GM12878 (cell line): Measurements from ENCODE around the gene TOMM5. TPM values are rescaled to one million over a fixed set of nuclear protein-coding genes. Genes with fewer than 3 reads are reported as not detected.

Experiments used
- ASH2L ChIP-seq: fragments of 300-600, 200-600 bp; sonication (generic); IDR thresholded peaks from 2 replicates; pipeline ENCODE4 v1.6.1; 2017; ENCODE audit warnings: low read depth, mild to moderate bottlenecking, borderline replicate concordance
- CHD2 ChIP-seq: IDR thresholded peaks from 2 replicates; pipeline ENCODE4 v1.6.1; 2011; ENCODE audit warnings: low read depth, low read length, improper control_type of control experiment, borderline replicate concordance
- DPF2 ChIP-seq: fragments of 450-650 bp; IDR thresholded peaks from 2 replicates; pipeline ENCODE4 v1.6.1; 2017; ENCODE audit warnings: mild to moderate bottlenecking
- E2F8 ChIP-seq: fragments of 450-650 bp; IDR thresholded peaks from 2 replicates; pipeline ENCODE4 v1.6.1; 2018; ENCODE audit warnings: mild to moderate bottlenecking, low read depth, moderate library complexity; ENCODE audit not compliant: partially characterized antibody
- EED ChIP-seq: sonication (generic); IDR thresholded peaks from 2 replicates; pipeline ENCODE4 v1.6.1; 2016; ENCODE audit warnings: antibody characterized with exemption, low read depth
- EGR1 ChIP-seq, 2 experiments: IDR thresholded peaks; 1 replicate in 1 of 2; 2 replicates in 1 of 2; pipeline ENCODE4 v1.6.1; 2011 to 2012; ENCODE audit warnings: low read depth in 2 of 2, low read length in 2 of 2, borderline replicate concordance in 1 of 2, mild to moderate bottlenecking in 1 of 2, moderate library complexity in 1 of 2
- ESRRA ChIP-seq: IDR thresholded peaks from 2 replicates; pipeline ENCODE4 v1.6.1; 2012; ENCODE audit warnings: mild to moderate bottlenecking, low read length, improper control_type of control experiment
- FOS ChIP-seq: IDR thresholded peaks from 3 replicates; pipeline ENCODE4 v1.6.1; 2011; ENCODE audit warnings: borderline replicate concordance; ENCODE audit not compliant: insufficient read length; ENCODE audit errors: extremely low read depth
- GATAD2B ChIP-seq: fragments of 450-650 bp; conservative IDR thresholded peaks from 2 replicates; pipeline ENCODE4 v1.6.1; 2017; ENCODE audit warnings: low read depth, mild to moderate bottlenecking, moderate library complexity
- IKZF1 ChIP-seq: fragments of 450-650 bp; conservative IDR thresholded peaks from 2 replicates; pipeline ENCODE4 v1.6.1; 2017; ENCODE audit warnings: antibody characterized with exemption, mild to moderate bottlenecking
- IRF3 ChIP-seq: fragments of 450-650 bp; IDR thresholded peaks from 2 replicates; pipeline ENCODE4 v1.6.1; 2014; ENCODE audit warnings: mild to moderate bottlenecking
- IRF4 ChIP-seq: IDR thresholded peaks from 2 replicates; pipeline ENCODE4 v1.6.1; 2011; ENCODE audit warnings: low read depth, low read length
- JUNB ChIP-seq: IDR thresholded peaks from 2 replicates; pipeline ENCODE4 v1.6.1; 2016; ENCODE audit warnings: antibody characterized with exemption, mild to moderate bottlenecking
- KAT2A ChIP-seq: conservative IDR thresholded peaks from 2 replicates; pipeline ENCODE4 v1.6.1; 2011; ENCODE audit warnings: low read depth, low read length; ENCODE audit not compliant: control insufficient read depth
- KLF5 ChIP-seq: fragments of 450-650 bp; IDR thresholded peaks from 2 replicates; pipeline ENCODE4 v1.6.1; 2014; ENCODE audit warnings: mild to moderate bottlenecking; ENCODE audit not compliant: partially characterized antibody
- LARP7 ChIP-seq: fragments of 450-650 bp; IDR thresholded peaks from 2 replicates; pipeline ENCODE4 v1.6.1; 2017; ENCODE audit warnings: mild to moderate bottlenecking
- MYC ChIP-seq: IDR thresholded peaks from 2 replicates; pipeline ENCODE4 v1.6.1; 2011; ENCODE audit warnings: mild to moderate bottlenecking, low read length, moderate library complexity, inconsistent platforms; ENCODE audit not compliant: insufficient read depth, insufficient replicate concordance, insufficient read length, severe bottlenecking
- NR2C1 ChIP-seq: fragments of 450-650 bp; IDR thresholded peaks from 2 replicates; pipeline ENCODE4 v1.6.1; 2017; ENCODE audit warnings: antibody characterized with exemption, mild to moderate bottlenecking, moderate library complexity
- POLR2AphosphoS5 ChIP-seq: IDR thresholded peaks from 2 replicates; pipeline ENCODE4 v1.6.1; 2011; ENCODE audit warnings: mild to moderate bottlenecking, low read length, inconsistent platforms
- RUNX3 ChIP-seq: IDR thresholded peaks from 2 replicates; pipeline ENCODE4 v1.6.1; 2012; ENCODE audit warnings: low read length, inconsistent platforms
- SP1 ChIP-seq: IDR thresholded peaks from one replicate; pipeline ENCODE4 v1.6.1; 2011; ENCODE audit warnings: low read depth, low read length
- SREBF1 ChIP-seq: IDR thresholded peaks from 2 replicates; pipeline ENCODE4 v1.6.1; 2012; ENCODE audit warnings: mild to moderate bottlenecking, low read length
- SREBF2 ChIP-seq: IDR thresholded peaks from 2 replicates; pipeline ENCODE4 v1.6.1; 2012; ENCODE audit warnings: mild to moderate bottlenecking, low read length
- STAT3 ChIP-seq: IDR thresholded peaks from 2 replicates; pipeline ENCODE4 v1.6.1; 2011; ENCODE audit warnings: low read depth, low read length, improper control_type of control experiment
- SUZ12 ChIP-seq: fragments of 200-600 bp; sonication (generic); IDR thresholded peaks from one replicate; pipeline ENCODE4 v1.6.1; 2018; ENCODE audit warnings: antibody characterized with exemption, mild to moderate bottlenecking; ENCODE audit not compliant: unreplicated experiment
- USF1 ChIP-seq: IDR thresholded peaks from 2 replicates; pipeline ENCODE4 v1.6.1; 2011; ENCODE audit warnings: borderline replicate concordance, low read depth, mild to moderate bottlenecking, moderate library complexity, mixed read lengths, low read length; ENCODE audit not compliant: insufficient read depth; ENCODE audit errors: extremely low read length
- YY1 ChIP-seq: IDR thresholded peaks from 2 replicates; pipeline ENCODE4 v1.6.1; 2011; ENCODE audit warnings: low read depth, mild to moderate bottlenecking, low read length
- polyA plus RNA-seq, 11 experiments: library from polyadenylated mRNA; depleted of rRNA in 4 of 11; unstranded in 6 of 11; stranded (reverse) in 5 of 11; fragments of >200 nt; fragmentation: Nextera tagmentation in 4 of 11; fragmentation: Illumina TruSeq in 1 of 11; extraction: Ambion mirVana in 4 of 11; extraction: Trizol in 1 of 11; gene quantifications; 1 replicate in 1 of 11; 2 replicates in 10 of 11; pipeline versions ENCODE4 v1.2.1 to v1.2.3, GENCODE V29; 2011 to 2016; ENCODE audit warnings: inconsistent platforms in 2 of 11, missing spikeins in 2 of 11, low read depth in 1 of 11
- total RNA-seq, 4 experiments: library from RNA; depleted of rRNA in 3 of 4; stranded (reverse); fragments of >200 nt in 3 of 4; fragmentation: Illumina TruSeq in 1 of 4; extraction: Trizol in 1 of 4; gene quantifications; 2 replicates each; pipeline versions ENCODE4 v1.2.1 to v1.2.3, GENCODE V29; 2013 to 2021

TOMM5 gene
- total and polyA plus RNA-seq, 10 of the 15 experiments (the other 5 are each of a cell fraction or from before 2014, with no cell fraction given), result 152 to 1,143 (median 351) TPM

GRCh38 chr9:37575921-37576721 is 16.3 kb downstream of the TOMM5 start, which contains the start of gene FBXO10 (continued):
- TF ChIP-seq SUZ12 (no peak), GATAD2B (peak; percentile 96), RUNX3 (peak; percentile 80), IKZF1 (peak; percentile 96), POLR2AphosphoS5 (peak; percentile 34; the same call in 1 of the 2 replicates), ESRRA (no peak), SREBF1 (no peak), IRF4 (no peak), KAT2A (no peak), KLF5 (peak; percentile 31), SREBF2 (no peak), JUNB (no peak), LARP7 (peak; percentile 90), EED (peak; percentile 55), YY1 (peak; percentile 63; the same call in 1 of the 2 replicates), E2F8 (no peak), SP1 (no peak), MYC (no peak), STAT3 (no peak), FOS (no peak), ASH2L (0 out of 2 replicates have a peak, but pooled peaks have one; percentile 63), CHD2 (no peak), IRF3 (no peak), DPF2 (peak; percentile 91), NR2C1 (peak; percentile 23; the same call in 1 of the 2 replicates), USF1 (peak; percentile 85), EGR1 (IDR thresholded peaks at IDR 0.05; ENCODE audit: borderline replicate concordance in 1 of 2, low read depth in 2 of 2, low read length in 2 of 2) (peak in 1 of 2 experiments; percentile 94; a peak in 2 of 3 replicates)
